K562 (cell line): ENCODE results near the gene C7orf25. TPM values are rescaled to one million over a fixed set of nuclear protein-coding genes. Genes with fewer than 3 reads are reported as not detected.

ENCODE experiments used
- ERF ChIP-seq: fragments of 450-650 bp; formaldehyde crosslinking; IDR thresholded peaks from 2 replicates; pipeline ENCODE4 v1.4.0; 2020; ENCODE audit warnings: mild to moderate bottlenecking, mixed read lengths
- KAT8 ChIP-seq: fragments of 450-650 bp; IDR thresholded peaks from 2 replicates; pipeline ENCODE4 v1.6.1; 2016; ENCODE audit warnings: low read depth, mild to moderate bottlenecking
- MAFG ChIP-seq: fragments of 450-650 bp; conservative IDR thresholded peaks from 2 replicates; pipeline ENCODE4 v1.6.1; 2016; ENCODE audit warnings: missing genetic modification characterization, missing compliant biosample characterization
- NFE2L1 ChIP-seq: fragments of 450-650 bp; IDR thresholded peaks from 2 replicates; pipeline ENCODE4 v1.6.1; 2016; ENCODE audit warnings: missing genetic modification characterization, low read depth, mild to moderate bottlenecking, missing compliant biosample characterization, moderate library complexity, borderline replicate concordance
- PHB2 ChIP-seq: fragments of 450-650 bp; IDR thresholded peaks from 2 replicates; pipeline ENCODE4 v1.6.1; 2017; ENCODE audit warnings: low read depth
- POLR2A ChIP-seq: fragments of 450-650 bp; conservative IDR thresholded peaks from 2 replicates; pipeline ENCODE4 v1.6.1; 2016
- PRPF4 ChIP-seq: fragments of 200-400 bp; formaldehyde crosslinking; IDR thresholded peaks from one replicate; pipeline ENCODE4 v1.6.1; 2017; ENCODE audit warnings: low read length, low read depth, mild to moderate bottlenecking; ENCODE audit not compliant: insufficient read depth, poor library complexity, severe bottlenecking
- REST ChIP-seq, 2 experiments: fragments of 450-650 bp; formaldehyde crosslinking in 1 of 2; IDR thresholded peaks; 2 replicates each; pipeline versions ENCODE4 v1.4.0 to v1.6.1; 2014 to 2020; ENCODE audit warnings: mild to moderate bottlenecking in 2 of 2, borderline replicate concordance in 1 of 2, low read depth in 1 of 2
- THRAP3 ChIP-seq: fragments of 450-650 bp; IDR thresholded peaks from 2 replicates; pipeline ENCODE4 v1.6.1; 2016; ENCODE audit warnings: mild to moderate bottlenecking, inconsistent platforms, borderline replicate concordance
- ZFP36 ChIP-seq: fragments of 150-350 bp; IDR thresholded peaks from 2 replicates; pipeline ENCODE4 v1.6.1; 2018; ENCODE audit warnings: low read length, low read depth; ENCODE audit not compliant: partially characterized antibody
- ZNF253 ChIP-seq: fragments of 250-450 bp; sonication (Bioruptor Pico); conservative IDR thresholded peaks from 2 replicates; pipeline ENCODE4 v1.6.1; 2021; ENCODE audit warnings: mild to moderate bottlenecking
- ZNF41 ChIP-seq: fragments of 250-450 bp; sonication (Bioruptor Pico); conservative IDR thresholded peaks from 2 replicates; pipeline ENCODE4 v1.4.0; 2020; ENCODE audit warnings: mild to moderate bottlenecking
- polyA plus RNA-seq, 8 experiments: library from polyadenylated mRNA; depleted of rRNA in 4 of 8; stranded (reverse) in 5 of 8; unstranded in 3 of 8; fragments of >200 nt; fragmentation: Nextera tagmentation in 2 of 8; fragmentation: Illumina TruSeq in 1 of 8; extraction: Ambion mirVana in 2 of 8; extraction: Trizol in 1 of 8; gene quantifications; 2 replicates each; pipeline versions ENCODE4 v1.2.1 to v1.2.3, GENCODE V29; 2011 to 2014; ENCODE audit warnings: inconsistent platforms in 1 of 8, missing spikeins in 1 of 8
- total RNA-seq, 7 experiments: library from RNA; depleted of rRNA in 6 of 7; stranded (reverse); fragments of >200 nt in 6 of 7; fragmentation: Illumina TruSeq in 2 of 7; extraction: Trizol in 2 of 7; gene quantifications; 2 replicates each; pipeline versions ENCODE4 v1.2.1 to v1.2.3, GENCODE V29; 2011 to 2021; ENCODE audit warnings: low replicate concordance in 1 of 7

Gene C7orf25
- total and polyA plus RNA-seq, 9 of the 15 experiments (the other 6 are each of a cell fraction or from before 2014, with no cell fraction given), result 1.2 to 4.7 (median 1.9) TPM

GRCh38 chr7:42906181-42906580, 5.7 kb downstream of the C7orf25 start (continued):
- TF ChIP-seq REST (IDR thresholded peaks at IDR 0.05; ENCODE audit: borderline replicate concordance) (no peak), REST (CRISPR knock-in tag; IDR thresholded peaks at IDR 0.05; ENCODE audit: low read depth) (no peak), THRAP3 (no peak), ZNF41 (CRISPR knock-in tag) (no peak), ZFP36 (no peak), ZNF253 (CRISPR knock-in tag) (no peak), NFE2L1 (tag) (no peak), MAFG (tag) (no peak), PRPF4 (no peak), ERF (CRISPR knock-in tag) (no peak), PHB2 (no peak), KAT8 (no peak), POLR2A (no peak)
